Forelimb muscle (tissue), 1 donor: ENCODE measurements around the gene KCNK3. TPM values are rescaled to one million over a fixed set of nuclear protein-coding genes. Genes with fewer than 3 reads are reported as not detected.
"Not testable (repeated sequence)": the region's sequence is repeated elsewhere in the genome, so short reads cannot be mapped to it uniquely, and the experiment has no call there.

Experiments used
- DNase-seq: peaks from one replicate; pipeline ENCODE4 v3.0.0-alpha.2; 2013; ENCODE audit warnings: low read depth
- polyA plus RNA-seq: library from polyadenylated mRNA; unstranded; fragments of 120-200 nt; gene quantifications from one replicate; pipeline ENCODE4 v1.2.1, GENCODE V29; 2013; ENCODE audit not compliant: insufficient read length

The KCNK3 gene
- polyA plus RNA-seq, 1 donor = 1.6 TPM

GRCh38 chr2:26665296-26665695 is 27.2 kb upstream of the KCNK3 start:
- not testable (repeated sequence) for DNase-seq

GRCh38 chr2:26666671-26667070 is 25.9 kb upstream of the KCNK3 start:
- no peak for DNase-seq

GRCh38 chr2:26668041-26668440 is 24.5 kb upstream of the KCNK3 start:
- DNase-seq = no peak

- DNase-seq = no peak
Measured at GRCh38 chr2:26668856-26669750, 23.4 kb upstream of the KCNK3 start.

- no peak for DNase-seq
Measured at GRCh38 chr2:26670171-26670570, 22.4 kb upstream of the KCNK3 start.

- DNase-seq = no peak
Measured at GRCh38 chr2:26670931-26671460, 21.5 kb upstream of the KCNK3 start.

GRCh38 chr2:26671691-26672090 is 20.8 kb upstream of the KCNK3 start:
- DNase-seq = no peak

GRCh38 chr2:26672112-26672817 is 20.3 kb upstream of the KCNK3 start:
- DNase-seq = no peak

GRCh38 chr2:26672818-26673393 is 19.6 kb upstream of the KCNK3 start:
- no peak for DNase-seq

GRCh38 chr2:26674002-26674751 is 18.3 kb upstream of the KCNK3 start:
- DNase-seq = no peak

GRCh38 chr2:26674771-26675170 is 17.8 kb upstream of the KCNK3 start:
- no peak for DNase-seq

GRCh38 chr2:26675651-26676255 is 16.8 kb upstream of the KCNK3 start:
- DNase-seq = no peak

GRCh38 chr2:26678035-26678434 is 14.5 kb upstream of the KCNK3 start:
- no peak for DNase-seq

GRCh38 chr2:26679867-26680266 is 12.7 kb upstream of the KCNK3 start:
- DNase-seq = no peak

GRCh38 chr2:26681656-26682055 is 10.9 kb upstream of the KCNK3 start:
- no peak for DNase-seq

GRCh38 chr2:26682155-26682554 is 10.4 kb upstream of the KCNK3 start:
- DNase-seq = no peak

- no peak for DNase-seq
Measured at GRCh38 chr2:26683583-26683982, 8.9 kb upstream of the KCNK3 start.

GRCh38 chr2:26685341-26685740 is 7.2 kb upstream of the KCNK3 start:
- DNase-seq = no peak

- DNase-seq = no peak
Measured at GRCh38 chr2:26685989-26686839, 6.3 kb upstream of the KCNK3 start.

GRCh38 chr2:26687328-26687727 is 5.2 kb upstream of the KCNK3 start:
- no peak for DNase-seq
